OCI-LY7 (cell line): ENCODE results near the gene SLC2A6.

Experiments used
- CTCF ChIP-seq: fragments of 200-600 bp; sonication (generic); conservative IDR thresholded peaks from 2 replicates; pipeline ENCODE4 v1.5.1; 2014; ENCODE audit warnings: mild to moderate bottlenecking, antibody characterized with exemption, low read length, moderate library complexity, mixed read lengths
- EZH2phosphoT487 ChIP-seq: fragments of 200-600 bp; sonication (generic); IDR thresholded peaks from 2 replicates; pipeline ENCODE4 v1.6.1; 2018; ENCODE audit warnings: low read depth, borderline replicate concordance, mild to moderate bottlenecking, mixed run types, antibody characterized with exemption, low read length, moderate library complexity, mixed read lengths

DNA sequence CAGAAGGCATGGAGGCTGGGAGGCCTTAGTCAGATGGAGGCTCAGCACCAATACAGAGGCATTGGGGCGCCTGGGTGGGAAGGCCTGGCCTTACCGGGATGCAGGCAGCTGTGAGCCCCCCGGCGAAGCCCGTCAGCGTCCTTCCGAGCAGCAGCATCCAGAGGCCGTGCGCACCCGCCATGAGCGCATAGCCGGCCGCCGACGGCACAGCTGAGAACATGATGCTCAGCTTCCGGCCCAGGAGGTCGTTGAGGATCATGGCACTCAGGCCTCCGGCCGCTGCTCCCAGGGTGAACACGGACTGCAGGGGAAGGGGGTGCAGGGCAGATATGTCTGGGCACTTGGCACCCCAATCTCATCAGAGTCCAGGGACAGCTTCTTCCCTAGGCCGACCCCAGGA lies 2.0 kb downstream of the SLC2A6 start:
- TF ChIP-seq CTCF (no peak), EZH2phosphoT487 (no peak)
